Colonic mucosa (tissue), 4 donors: ENCODE measurements around the gene PDZD2. TPM values are rescaled to one million over a fixed set of nuclear protein-coding genes. Genes with fewer than 3 reads are reported as not detected.

ENCODE experiments used
- DNase-seq: peaks from one replicate; pipeline ENCODE4 v3.0.0-alpha.2; 2020
- H3K27ac ChIP-seq: fragments of 200-600 bp; one replicate; pipeline ENCODE4 v1.8.0; 2021
- H3K27me3 ChIP-seq: fragments of 200-600 bp; one replicate; pipeline ENCODE4 v1.8.0; 2021
- H3K36me3 ChIP-seq: fragments of 200-600 bp; one replicate; pipeline ENCODE4 v1.8.0; 2021
- H3K4me1 ChIP-seq: fragments of 200-600 bp; one replicate; pipeline ENCODE4 v1.8.0; 2021; ENCODE audit warnings: mild to moderate bottlenecking
- H3K4me3 ChIP-seq: fragments of 200-600 bp; one replicate; pipeline ENCODE4 v1.8.0; 2021
- H3K9ac ChIP-seq, 2 donors: one replicate each; pipeline ENCODE4 v1.7.0; 2013; ENCODE audit warnings: control low read depth in 2 of 2, low read depth in 2 of 2, low read length in 2 of 2
- H3K9me3 ChIP-seq: fragments of 200-600 bp; one replicate; pipeline ENCODE4 v1.8.0; 2021
- CTCF ChIP-seq: fragments of 200-600 bp; IDR thresholded peaks from one replicate; pipeline ENCODE4 v1.8.0; 2022; ENCODE audit warnings: antibody characterized with exemption, mild to moderate bottlenecking
- intact Hi-C: fragments of 100-400 bp; cut with DNase I; formaldehyde crosslinking; loops from one replicate; pipeline ENCODE4 v1.14.1; 2022
- total RNA-seq, 2 donors: library from RNA; stranded (reverse); fragmentation: NEBNext Ultra II Directional in 1 of 2; extraction: Animal tissue kit (Norgen Biotek cat#: 25700) in 1 of 2; gene quantifications; one replicate each; pipeline ENCODE4 v1.2.1, GENCODE V29; 2021
- donor health status: healthy.
- donor health status: DM: no; HTN: no; CAD: no.
- donor health status: DM: no; HTN: no; CAD: no.

Gene PDZD2
- total RNA-seq, 2 donors from 2014 or later = 1.8 to 2.3 TPM

GRCh38 chr5:31671339-31671741 lies 32.4 kb downstream of the PDZD2 start:
- Histone ChIP-seq H3K36me3 (no peaks in the 10 kb centered on the region), H3K9me3 (no peaks in the 10 kb centered on the region), H3K9ac (no peak overlapping the region), H3K27ac (no peak overlapping the region), H3K27me3 (no peaks in the 10 kb centered on the region), H3K4me1 (no peaks in the 10 kb centered on the region), H3K4me3 (no peak overlapping the region)
- DNase-seq = no peak
- TF ChIP-seq CTCF = no peak
- intact Hi-C loops = no loop called here

- H3K9ac ChIP-seq = no peak overlapping the region
- intact Hi-C loops = no loop called here
- DNase-seq = no peak
These were observed 35.5 kb downstream of the PDZD2 start for GRCh38 chr5:31674371-31674951.

GRCh38 chr5:31675472-31675871 lies 36.5 kb downstream of the PDZD2 start:
- H3K9ac ChIP-seq = no peak overlapping the region
- H3K27me3 ChIP-seq = no peaks in the 10 kb centered on the region
- TF ChIP-seq CTCF = no peak
- H3K4me3 ChIP-seq = no peak overlapping the region
- no peak for DNase-seq
- intact Hi-C loops = no loop called here
- H3K4me1 ChIP-seq = no peaks in the 10 kb centered on the region
- no peaks in the 10 kb centered on the region for H3K36me3 ChIP-seq
- H3K27ac ChIP-seq = no peak overlapping the region
- no peaks in the 10 kb centered on the region for H3K9me3 ChIP-seq

More at GRCh38 chr5:31674371-31674951, 35.5 kb downstream of the PDZD2 start:
- Histone ChIP-seq H3K27me3 (no peaks in the 10 kb centered on the region), H3K4me3 (no peak overlapping the region), H3K27ac (no peak overlapping the region), H3K4me1 (no peaks in the 10 kb centered on the region), H3K9me3 (no peaks in the 10 kb centered on the region), H3K36me3 (no peaks in the 10 kb centered on the region)
- no peak for TF ChIP-seq CTCF

- H3K9ac ChIP-seq = no peak overlapping the region
- no peaks in the 10 kb centered on the region for H3K36me3 ChIP-seq
- no peak overlapping the region for H3K4me3 ChIP-seq
- TF ChIP-seq CTCF = no peak
- intact Hi-C loops = no loop called here
- no peak for DNase-seq
- H3K27me3 ChIP-seq = no peaks in the 10 kb centered on the region
- no peaks in the 10 kb centered on the region for H3K4me1 ChIP-seq
- H3K9me3 ChIP-seq = no peaks in the 10 kb centered on the region
- no peak overlapping the region for H3K27ac ChIP-seq
These were observed 39.2 kb downstream of the PDZD2 start for GRCh38 chr5:31678180-31678579.

GRCh38 chr5:31680528-31680927 lies 41.6 kb downstream of the PDZD2 start:
- Histone ChIP-seq H3K4me3 (no peak overlapping the region), H3K27ac (no peak overlapping the region), H3K4me1 (no peaks in the 10 kb centered on the region), H3K9me3 (no peaks in the 10 kb centered on the region), H3K27me3 (no peaks in the 10 kb centered on the region), H3K36me3 (no peaks in the 10 kb centered on the region), H3K9ac (no peak overlapping the region)
- intact Hi-C loops = no loop called here
- DNase-seq = no peak
- no peak for TF ChIP-seq CTCF
